ENCODE measurements around the gene ADARB1.

ADARB1 gene

DNA sequence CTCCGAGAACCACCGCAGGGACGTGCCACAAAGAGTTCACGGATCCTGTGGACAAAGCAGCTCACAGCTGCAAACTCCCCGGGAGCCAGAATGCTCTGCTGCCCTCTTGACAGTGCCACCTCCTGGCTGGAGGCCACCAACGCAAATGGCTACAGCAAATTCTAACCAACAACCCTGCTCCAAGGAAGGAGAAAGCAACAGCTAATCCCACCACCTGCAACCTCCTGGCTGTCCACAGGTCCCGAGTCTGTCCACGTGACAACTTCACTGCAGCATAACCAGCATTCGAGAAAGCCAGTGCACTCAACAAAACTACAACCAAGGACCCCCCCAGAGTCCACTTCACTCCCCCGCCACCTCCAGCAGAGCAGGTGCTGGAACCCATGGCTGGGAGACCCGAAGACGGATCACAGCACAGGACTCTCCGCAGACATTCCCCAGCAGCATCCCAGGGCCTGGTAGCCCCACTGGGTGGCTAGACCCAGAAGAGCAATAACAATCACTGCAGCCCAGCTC, 196.0 kb downstream of the ADARB1 start:
- H3K4me3 ChIP-seq (ENCODE audit: low read depth in 1 of 2, low read length in 1 of 2), result no peak overlapping the region
- peaks cover 5% of the 10 kb centered on the region for H3K9me3 ChIP-seq
- H3K27me3 ChIP-seq, result no peaks in the 10 kb centered on the region
- no peaks in the 10 kb centered on the region for H3K4me1 ChIP-seq (ENCODE audit: control insufficient read depth in 1 of 2, insufficient read depth in 1 of 2, low read depth in 1 of 2, low read length in 1 of 2)
- TF ChIP-seq, protein P1, sequence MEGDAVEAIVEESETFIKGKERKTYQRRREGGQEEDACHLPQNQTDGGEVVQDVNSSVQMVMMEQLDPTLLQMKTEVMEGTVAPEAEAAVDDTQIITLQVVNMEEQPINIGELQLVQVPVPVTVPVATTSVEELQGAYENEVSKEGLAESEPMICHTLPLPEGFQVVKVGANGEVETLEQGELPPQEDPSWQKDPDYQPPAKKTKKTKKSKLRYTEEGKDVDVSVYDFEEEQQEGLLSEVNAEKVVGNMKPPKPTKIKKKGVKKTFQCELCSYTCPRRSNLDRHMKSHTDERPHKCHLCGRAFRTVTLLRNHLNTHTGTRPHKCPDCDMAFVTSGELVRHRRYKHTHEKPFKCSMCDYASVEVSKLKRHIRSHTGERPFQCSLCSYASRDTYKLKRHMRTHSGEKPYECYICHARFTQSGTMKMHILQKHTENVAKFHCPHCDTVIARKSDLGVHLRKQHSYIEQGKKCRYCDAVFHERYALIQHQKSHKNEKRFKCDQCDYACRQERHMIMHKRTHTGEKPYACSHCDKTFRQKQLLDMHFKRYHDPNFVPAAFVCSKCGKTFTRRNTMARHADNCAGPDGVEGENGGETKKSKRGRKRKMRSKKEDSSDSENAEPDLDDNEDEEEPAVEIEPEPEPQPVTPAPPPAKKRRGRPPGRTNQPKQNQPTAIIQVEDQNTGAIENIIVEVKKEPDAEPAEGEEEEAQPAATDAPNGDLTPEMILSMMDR (IDR thresholded peaks at IDR 0.05), result no peak
- H3K27ac ChIP-seq, result no peak overlapping the region
- peaks cover 61% of the 10 kb centered on the region for H3K36me3 ChIP-seq
